H9 (cell line): Measurements from ENCODE around the gene ACOT7. TPM values are rescaled to one million over a fixed set of nuclear protein-coding genes. Genes with fewer than 3 reads are reported as not detected.

Source experiments
- DNase-seq: peaks from one replicate; pipeline ENCODE4 v3.0.0-alpha.2; 2017
- H2AFZ ChIP-seq: one replicate; pipeline ENCODE4 v1.6.1; 2013; ENCODE audit warnings: mild to moderate bottlenecking, low read length, control low read depth, moderate library complexity
- H2AK5ac ChIP-seq: 2 replicates; pipeline ENCODE4 v1.6.1; 2013; ENCODE audit warnings: low read length, control low read depth, mixed read lengths; ENCODE audit not compliant: insufficient read length
- H2BK120ac ChIP-seq: one replicate; pipeline ENCODE4 v1.6.1; 2013; ENCODE audit warnings: low read depth, mild to moderate bottlenecking, low read length, control low read depth, inconsistent platforms; ENCODE audit not compliant: poor library complexity, severe bottlenecking
- H2BK12ac ChIP-seq: 2 replicates; pipeline ENCODE4 v1.6.1; 2013; ENCODE audit warnings: low read length, control low read depth, mixed read lengths, low read depth; ENCODE audit not compliant: insufficient read length
- H2BK15ac ChIP-seq: 2 replicates; pipeline ENCODE4 v1.6.1; 2013; ENCODE audit warnings: low read depth, low read length, control low read depth
- H2BK20ac ChIP-seq: one replicate; pipeline ENCODE4 v1.6.1; 2013; ENCODE audit warnings: low read depth, mild to moderate bottlenecking, low read length, control low read depth, inconsistent platforms; ENCODE audit not compliant: poor library complexity, severe bottlenecking
- H2BK5ac ChIP-seq: 2 replicates; pipeline ENCODE4 v1.6.1; 2013; ENCODE audit warnings: low read length, control low read depth, mixed read lengths; ENCODE audit not compliant: insufficient read length
- H3K14ac ChIP-seq: 2 replicates; pipeline ENCODE4 v1.6.1; 2013; ENCODE audit warnings: low read length, control low read depth; ENCODE audit not compliant: insufficient read depth
- H3K18ac ChIP-seq: 2 replicates; pipeline ENCODE4 v1.6.1; 2013; ENCODE audit warnings: low read depth, mild to moderate bottlenecking, mixed read lengths, low read length, control low read depth; ENCODE audit not compliant: insufficient read length
- H3K23ac ChIP-seq: 2 replicates; pipeline ENCODE4 v1.6.1; 2013; ENCODE audit warnings: low read length, control low read depth, mixed read lengths, low read depth; ENCODE audit not compliant: insufficient read length
- H3K23me2 ChIP-seq: 2 replicates; pipeline ENCODE4 v1.6.1; 2013; ENCODE audit warnings: low read depth, mild to moderate bottlenecking, mixed read lengths, low read length, control low read depth; ENCODE audit not compliant: insufficient read length, poor library complexity, severe bottlenecking
- H3K27ac ChIP-seq: 2 replicates; pipeline ENCODE4 v1.5.1; 2013; ENCODE audit warnings: low read length, control low read depth, mixed read lengths, low read depth; ENCODE audit not compliant: insufficient read length
- H3K27me3 ChIP-seq: 2 replicates; pipeline ENCODE4 v1.6.1; 2013; ENCODE audit warnings: low read length, control low read depth, inconsistent platforms; ENCODE audit not compliant: insufficient read depth
- H3K4ac ChIP-seq: 2 replicates; pipeline ENCODE4 v1.6.1; 2013; ENCODE audit warnings: low read depth, mild to moderate bottlenecking, control low read depth, inconsistent platforms, low read length, moderate library complexity
- H3K4me1 ChIP-seq: 2 replicates; pipeline ENCODE4 v1.6.1; 2013; ENCODE audit warnings: low read length, control low read depth, inconsistent platforms; ENCODE audit not compliant: insufficient read depth
- H3K4me2 ChIP-seq: 2 replicates; pipeline ENCODE4 v1.6.1; 2013; ENCODE audit warnings: low read length, control low read depth, mixed read lengths; ENCODE audit not compliant: insufficient read length, insufficient read depth
- H3K56ac ChIP-seq: 2 replicates; pipeline ENCODE4 v1.6.1; 2013; ENCODE audit warnings: low read depth, mild to moderate bottlenecking, mixed read lengths, low read length, control low read depth; ENCODE audit not compliant: insufficient read length
- H3K79me1 ChIP-seq: 2 replicates; pipeline ENCODE4 v1.6.1; 2013; ENCODE audit warnings: low read depth, mild to moderate bottlenecking, moderate library complexity, low read length, control low read depth, inconsistent platforms; ENCODE audit not compliant: insufficient read depth, poor library complexity, severe bottlenecking
- H3K79me2 ChIP-seq: 2 replicates; pipeline ENCODE4 v1.6.1; 2013; ENCODE audit warnings: low read length, control low read depth, inconsistent platforms; ENCODE audit not compliant: insufficient read depth
- H3K9ac ChIP-seq: 2 replicates; pipeline ENCODE4 v1.6.1; 2013; ENCODE audit warnings: low read length, control low read depth, mixed read lengths; ENCODE audit not compliant: insufficient read length; ENCODE audit errors: extremely low read depth
- H3K9me3 ChIP-seq: one replicate; pipeline ENCODE4 v1.6.1; 2013; ENCODE audit warnings: low read depth, low read length, inconsistent platforms; ENCODE audit not compliant: control insufficient read depth
- H3T11ph ChIP-seq: one replicate; pipeline ENCODE4 v1.6.1; 2013; ENCODE audit warnings: mild to moderate bottlenecking, low read length, control low read depth, inconsistent platforms
- H4K20me1 ChIP-seq: one replicate; pipeline ENCODE4 v1.6.1; 2013; ENCODE audit not compliant: control insufficient read depth, insufficient read length, insufficient read depth
- H4K5ac ChIP-seq: 2 replicates; pipeline ENCODE4 v1.6.1; 2013; ENCODE audit warnings: low read depth, mild to moderate bottlenecking, mixed read lengths, low read length, control low read depth; ENCODE audit not compliant: insufficient read length
- H4K8ac ChIP-seq: replicated peaks from 2 replicates; pipeline ENCODE4 v1.6.1; 2013; ENCODE audit warnings: low read length, control low read depth, mixed read lengths, low read depth; ENCODE audit not compliant: insufficient read length
- H4K91ac ChIP-seq: 2 replicates; pipeline ENCODE4 v1.6.1; 2013; ENCODE audit warnings: low read depth, mild to moderate bottlenecking, moderate library complexity, mixed read lengths, low read length, control low read depth; ENCODE audit not compliant: insufficient read length
- H3K27ac Mint-ChIP-seq, 3 experiments: 2 replicates in 2 of 3; 3 replicates in 1 of 3; pipeline ENCODE4 v1.8.0; 2020 to 2021; ENCODE audit warnings: mixed read lengths in 3 of 3, mild to moderate bottlenecking in 1 of 3, moderate library complexity in 1 of 3
- H3K27me3 Mint-ChIP-seq: 2 replicates; pipeline ENCODE4 v1.8.0; 2021; ENCODE audit warnings: low read depth, mild to moderate bottlenecking, moderate library complexity, mixed read lengths
- H3K36me3 Mint-ChIP-seq, 3 experiments: 2 replicates in 2 of 3; 3 replicates in 1 of 3; pipeline ENCODE4 v1.8.0; 2020 to 2021; ENCODE audit warnings: low read depth in 3 of 3, mixed read lengths in 3 of 3; ENCODE audit not compliant: insufficient read depth in 1 of 3
- H3K4me1 Mint-ChIP-seq, 2 experiments: 2 replicates each; pipeline ENCODE4 v1.8.0; 2020; ENCODE audit warnings: mixed read lengths in 2 of 2
- H3K4me3 Mint-ChIP-seq, 2 experiments: 2 replicates in 1 of 2; 3 replicates in 1 of 2; pipeline ENCODE4 v1.8.0; 2020 to 2021; ENCODE audit warnings: mild to moderate bottlenecking in 2 of 2, mixed read lengths in 2 of 2, moderate library complexity in 1 of 2
- H3K9me3 Mint-ChIP-seq, 2 experiments: 2 replicates in 1 of 2; 3 replicates in 1 of 2; pipeline ENCODE4 v1.8.0; 2020; ENCODE audit warnings: mild to moderate bottlenecking in 2 of 2, mixed read lengths in 2 of 2, moderate library complexity in 1 of 2
- WGBS: extraction: QIAGEN DNeasy Blood & Tissue Kit; methylation state at CpG from one replicate; pipeline ENCODE4 v1.1.7; 2013; ENCODE audit warnings: missing lambda C conversion rate, low lambda C conversion rate, mixed read lengths; ENCODE audit not compliant: insufficient read length; ENCODE audit errors: extremely low coverage; 5-methylcytosine and 5-hydroxymethylcytosine counted together
- total RNA-seq: library from RNA; stranded (reverse); gene quantifications from 2 replicates; pipeline ENCODE4 v1.2.1, GENCODE V29; 2021
- TF ChIP-seq, protein P1 (sequence below): fragments of 200-600 bp; sonication (generic); conservative IDR thresholded peaks from 3 replicates; pipeline ENCODE4 v1.8.0; 2021; ENCODE audit warnings: antibody characterized with exemption, mild to moderate bottlenecking

Gene ACOT7
- total RNA-seq, 1 experiment from 2014 or later = 87.4 TPM

DNA sequence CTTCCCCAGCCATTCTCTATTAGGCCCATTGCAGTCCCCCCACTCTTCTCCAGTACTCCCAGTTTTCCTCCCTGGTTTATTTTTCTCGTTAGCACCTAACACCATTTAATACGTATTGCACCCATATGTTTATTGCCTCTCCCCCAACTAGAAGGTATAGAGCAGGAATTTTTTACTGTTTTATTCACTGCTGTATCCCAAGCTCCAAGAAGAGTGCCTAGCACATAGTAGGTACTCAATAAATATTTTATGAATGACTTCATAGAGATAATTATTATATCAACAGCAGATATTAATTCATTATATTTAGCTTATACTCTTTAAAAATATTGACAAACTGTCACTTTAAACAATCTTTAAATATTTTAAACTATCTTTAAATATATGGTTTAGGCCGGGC lies 5.7 kb upstream of the ACOT7 start:
- Mint-ChIP-seq H3K4me1 (peaks cover under 1% of the 10 kb centered on the region in 2 experiments), H3K36me3 (peaks cover 0 to 4% (median 2%) of the 10 kb centered on the region in 3 experiments; a peak in 2 of 7 replicates), H3K27me3 (peaks cover 40% of the 10 kb centered on the region), H3K4me3 (no peak overlapping the region), H3K9me3 (no peaks in the 10 kb centered on the region), H3K27ac (peak overlapping the region in 1 of 3 experiments; percentile 15; a peak in 1 of 7 replicates)
- no peak overlapping the region for H2BK12ac ChIP-seq
- H4K91ac ChIP-seq = no peak overlapping the region
- TF ChIP-seq, protein P1, sequence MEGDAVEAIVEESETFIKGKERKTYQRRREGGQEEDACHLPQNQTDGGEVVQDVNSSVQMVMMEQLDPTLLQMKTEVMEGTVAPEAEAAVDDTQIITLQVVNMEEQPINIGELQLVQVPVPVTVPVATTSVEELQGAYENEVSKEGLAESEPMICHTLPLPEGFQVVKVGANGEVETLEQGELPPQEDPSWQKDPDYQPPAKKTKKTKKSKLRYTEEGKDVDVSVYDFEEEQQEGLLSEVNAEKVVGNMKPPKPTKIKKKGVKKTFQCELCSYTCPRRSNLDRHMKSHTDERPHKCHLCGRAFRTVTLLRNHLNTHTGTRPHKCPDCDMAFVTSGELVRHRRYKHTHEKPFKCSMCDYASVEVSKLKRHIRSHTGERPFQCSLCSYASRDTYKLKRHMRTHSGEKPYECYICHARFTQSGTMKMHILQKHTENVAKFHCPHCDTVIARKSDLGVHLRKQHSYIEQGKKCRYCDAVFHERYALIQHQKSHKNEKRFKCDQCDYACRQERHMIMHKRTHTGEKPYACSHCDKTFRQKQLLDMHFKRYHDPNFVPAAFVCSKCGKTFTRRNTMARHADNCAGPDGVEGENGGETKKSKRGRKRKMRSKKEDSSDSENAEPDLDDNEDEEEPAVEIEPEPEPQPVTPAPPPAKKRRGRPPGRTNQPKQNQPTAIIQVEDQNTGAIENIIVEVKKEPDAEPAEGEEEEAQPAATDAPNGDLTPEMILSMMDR = no peak
- no peak overlapping the region for H3K56ac ChIP-seq
- no peaks in the 10 kb centered on the region for H3K27me3 ChIP-seq
- no peak overlapping the region for H2BK15ac ChIP-seq
- WGBS = no CpG with 5 or more reads among the region's 3 CpGs
- DNase-seq = no peak
- no peak overlapping the region for H3K4ac ChIP-seq
- H3K9ac ChIP-seq = no peak overlapping the region
- H4K5ac ChIP-seq = no peak overlapping the region
- H3K79me1 ChIP-seq = no peaks in the 10 kb centered on the region
- peaks cover under 1% of the 10 kb centered on the region for H3K23me2 ChIP-seq
- H3K23ac ChIP-seq = no peak overlapping the region
- no peak overlapping the region for H2BK5ac ChIP-seq
- no peak overlapping the region for H3K18ac ChIP-seq
- H3K79me2 ChIP-seq = no peaks in the 10 kb centered on the region; the same call in 1 of the 2 replicates
- H2AFZ ChIP-seq = no peak overlapping the region
- no peak overlapping the region for H3T11ph ChIP-seq
- H2BK20ac ChIP-seq = no peak overlapping the region
- H4K8ac ChIP-seq = no peak overlapping the region
- no peak overlapping the region for H3K27ac ChIP-seq
- no peak overlapping the region for H3K4me2 ChIP-seq
- no peak overlapping the region for H2AK5ac ChIP-seq
- H4K20me1 ChIP-seq = no peaks in the 10 kb centered on the region
- H3K9me3 ChIP-seq = no peaks in the 10 kb centered on the region
- no peak overlapping the region for H2BK120ac ChIP-seq
- H3K14ac ChIP-seq = no peak overlapping the region
- no peaks in the 10 kb centered on the region for H3K4me1 ChIP-seq
